Astrocyte (in vitro differentiated cells and primary cell): ENCODE data around the gene NCKAP1. TPM values are rescaled to one million over a fixed set of nuclear protein-coding genes. Genes with fewer than 3 reads are reported as not detected.

Source experiments
- DNase-seq: peaks from one replicate; pipeline ENCODE4 v3.0.0-alpha.2; 2010; ENCODE audit warnings: low read depth
- FAIRE-seq: peaks from 2 replicates; lab custom pipeline; 2011; peaks lifted over from hg19 to GRCh38; lab: Jason Lieb, UNC
- H2AFZ ChIP-seq: 2 replicates; pipeline ENCODE4 v1.6.0; 2012; ENCODE audit warnings: low read depth, low read length, inconsistent platforms
- H3K27ac ChIP-seq: 2 replicates; pipeline ENCODE4 v1.5.1; 2011; ENCODE audit warnings: low read depth, low read length, inconsistent platforms
- H3K27me3 ChIP-seq: 2 replicates; pipeline ENCODE4 v1.6.0; 2011; ENCODE audit warnings: low read length, inconsistent platforms; ENCODE audit not compliant: insufficient read depth
- H3K36me3 ChIP-seq: 2 replicates; pipeline ENCODE4 v1.5.1; 2011; ENCODE audit warnings: low read length, inconsistent platforms; ENCODE audit not compliant: insufficient read depth
- H3K4me1 ChIP-seq: 2 replicates; pipeline ENCODE4 v1.5.1; 2011; ENCODE audit warnings: low read length, inconsistent platforms; ENCODE audit not compliant: insufficient read depth
- H3K4me2 ChIP-seq: 2 replicates; pipeline ENCODE4 v1.6.0; 2012; ENCODE audit warnings: low read length, inconsistent platforms
- H3K4me3 ChIP-seq: 2 replicates; pipeline ENCODE4 v1.5.1; 2011; ENCODE audit warnings: low read depth, mild to moderate bottlenecking, low read length, inconsistent platforms; ENCODE audit not compliant: insufficient read depth
- H3K79me2 ChIP-seq: 2 replicates; pipeline ENCODE4 v1.6.0; 2012; ENCODE audit warnings: mild to moderate bottlenecking, low read length, inconsistent platforms; ENCODE audit not compliant: insufficient read depth
- H3K9ac ChIP-seq: 2 replicates; pipeline ENCODE4 v1.6.0; 2012; ENCODE audit warnings: mild to moderate bottlenecking, low read length, inconsistent platforms
- H3K9me3 ChIP-seq: 2 replicates; pipeline ENCODE4 v1.5.1; 2012; ENCODE audit warnings: low read depth, mild to moderate bottlenecking, low read length, inconsistent platforms; ENCODE audit not compliant: insufficient read depth
- H4K20me1 ChIP-seq: 2 replicates; pipeline ENCODE4 v1.6.0; 2012; ENCODE audit warnings: low read length, inconsistent platforms; ENCODE audit not compliant: insufficient read depth
- H3K27ac Mint-ChIP-seq: one replicate; pipeline ENCODE4 v1.8.0; 2021; ENCODE audit warnings: mild to moderate bottlenecking, mixed read lengths; ENCODE audit not compliant: unreplicated experiment
- H3K27me3 Mint-ChIP-seq: one replicate; pipeline ENCODE4 v1.8.0; 2021; ENCODE audit warnings: low read depth, mixed read lengths; ENCODE audit not compliant: unreplicated experiment
- H3K36me3 Mint-ChIP-seq: one replicate; pipeline ENCODE4 v1.8.0; 2021; ENCODE audit warnings: low read depth, mixed read lengths; ENCODE audit not compliant: unreplicated experiment
- H3K4me1 Mint-ChIP-seq: one replicate; pipeline ENCODE4 v1.8.0; 2021; ENCODE audit warnings: low read depth, mixed read lengths; ENCODE audit not compliant: unreplicated experiment
- H3K4me3 Mint-ChIP-seq: one replicate; pipeline ENCODE4 v1.8.0; 2021; ENCODE audit warnings: mild to moderate bottlenecking, moderate library complexity, mixed read lengths; ENCODE audit not compliant: unreplicated experiment
- H3K9me3 Mint-ChIP-seq: one replicate; pipeline ENCODE4 v1.8.0; 2021; ENCODE audit warnings: mild to moderate bottlenecking, mixed read lengths; ENCODE audit not compliant: unreplicated experiment
- EZH2 ChIP-seq: IDR thresholded peaks from 2 replicates; pipeline ENCODE4 v1.6.1; 2012; ENCODE audit warnings: mild to moderate bottlenecking, low read length, inconsistent platforms; ENCODE audit not compliant: insufficient read depth
- total RNA-seq: library from RNA; stranded (reverse); gene quantifications from 2 replicates; pipeline ENCODE4 v1.2.1, GENCODE V29; 2021
- TF ChIP-seq, protein P1 (sequence below): IDR thresholded peaks from 2 replicates; pipeline ENCODE4 v1.5.1; 2011; ENCODE audit warnings: low read depth, mild to moderate bottlenecking, inconsistent platforms, low read length, moderate library complexity; ENCODE audit not compliant: insufficient read depth

NCKAP1 gene
- total RNA-seq, 1 donor from 2014 or later: 164 TPM

DNA sequence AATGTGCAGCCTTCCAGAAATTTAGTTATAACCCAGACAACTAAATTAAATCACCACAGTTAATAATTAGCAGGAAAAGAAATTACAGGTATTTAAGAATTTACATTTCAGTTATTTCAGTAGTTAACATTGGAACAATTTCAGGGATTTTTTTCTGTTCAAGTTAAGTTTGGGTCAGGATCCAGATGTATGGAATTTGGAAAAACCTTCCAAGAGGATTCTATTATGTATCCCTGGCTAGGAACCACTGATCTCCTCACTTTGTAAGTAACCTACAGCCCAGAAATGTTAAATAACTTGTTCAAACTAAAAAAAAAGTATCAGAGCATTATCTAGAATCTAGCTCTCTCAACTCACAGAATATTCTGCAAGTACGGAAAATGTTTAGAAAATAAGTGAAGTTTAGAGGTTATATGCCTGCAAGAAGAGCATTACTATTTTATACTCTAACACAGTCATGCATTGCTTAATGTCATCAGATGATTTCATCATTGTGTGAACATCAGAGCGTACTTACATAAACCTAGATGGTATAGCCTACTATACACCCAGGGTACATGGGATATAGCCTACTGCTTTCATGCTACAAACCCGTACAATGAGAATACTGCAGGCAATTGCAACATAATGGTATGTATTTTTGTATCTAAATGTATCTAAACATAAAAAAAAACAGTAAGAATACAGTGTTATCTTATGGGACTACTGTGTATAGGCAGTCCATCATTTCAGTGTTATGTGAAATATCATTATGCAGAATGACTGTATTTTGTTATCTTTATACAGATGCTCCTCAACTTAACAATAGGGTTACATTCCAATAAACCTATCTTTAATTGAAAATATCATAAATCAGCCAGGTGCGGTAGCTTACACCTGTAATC lies 6.1 kb downstream of the NCKAP1 start:
- Histone ChIP-seq H3K4me2 (no peak overlapping the region), H4K20me1 (peaks cover 94% of the 10 kb centered on the region), H3K4me3 (no peak overlapping the region), H3K27ac (no peak overlapping the region), H3K9me3 (no peaks in the 10 kb centered on the region), H3K36me3 (no peaks in the 10 kb centered on the region), H3K79me2 (peaks cover 100% of the 10 kb centered on the region), H3K9ac (no peak overlapping the region), H2AFZ (no peak overlapping the region), H3K27me3 (no peaks in the 10 kb centered on the region), H3K4me1 (peaks cover 21% of the 10 kb centered on the region)
- no peaks in the 10 kb centered on the region for H3K27me3 Mint-ChIP-seq
- H3K36me3 Mint-ChIP-seq: no peaks in the 10 kb centered on the region
- DNase-seq (no peak), FAIRE-seq (no peak)
- no peak for TF ChIP-seq EZH2
- TF ChIP-seq, protein P1, sequence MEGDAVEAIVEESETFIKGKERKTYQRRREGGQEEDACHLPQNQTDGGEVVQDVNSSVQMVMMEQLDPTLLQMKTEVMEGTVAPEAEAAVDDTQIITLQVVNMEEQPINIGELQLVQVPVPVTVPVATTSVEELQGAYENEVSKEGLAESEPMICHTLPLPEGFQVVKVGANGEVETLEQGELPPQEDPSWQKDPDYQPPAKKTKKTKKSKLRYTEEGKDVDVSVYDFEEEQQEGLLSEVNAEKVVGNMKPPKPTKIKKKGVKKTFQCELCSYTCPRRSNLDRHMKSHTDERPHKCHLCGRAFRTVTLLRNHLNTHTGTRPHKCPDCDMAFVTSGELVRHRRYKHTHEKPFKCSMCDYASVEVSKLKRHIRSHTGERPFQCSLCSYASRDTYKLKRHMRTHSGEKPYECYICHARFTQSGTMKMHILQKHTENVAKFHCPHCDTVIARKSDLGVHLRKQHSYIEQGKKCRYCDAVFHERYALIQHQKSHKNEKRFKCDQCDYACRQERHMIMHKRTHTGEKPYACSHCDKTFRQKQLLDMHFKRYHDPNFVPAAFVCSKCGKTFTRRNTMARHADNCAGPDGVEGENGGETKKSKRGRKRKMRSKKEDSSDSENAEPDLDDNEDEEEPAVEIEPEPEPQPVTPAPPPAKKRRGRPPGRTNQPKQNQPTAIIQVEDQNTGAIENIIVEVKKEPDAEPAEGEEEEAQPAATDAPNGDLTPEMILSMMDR: no peak
- peaks cover 25% of the 10 kb centered on the region for H3K4me1 Mint-ChIP-seq
- no peak overlapping the region for H3K27ac Mint-ChIP-seq
- H3K4me3 Mint-ChIP-seq: no peak overlapping the region
- no peaks in the 10 kb centered on the region for H3K9me3 Mint-ChIP-seq

DNA sequence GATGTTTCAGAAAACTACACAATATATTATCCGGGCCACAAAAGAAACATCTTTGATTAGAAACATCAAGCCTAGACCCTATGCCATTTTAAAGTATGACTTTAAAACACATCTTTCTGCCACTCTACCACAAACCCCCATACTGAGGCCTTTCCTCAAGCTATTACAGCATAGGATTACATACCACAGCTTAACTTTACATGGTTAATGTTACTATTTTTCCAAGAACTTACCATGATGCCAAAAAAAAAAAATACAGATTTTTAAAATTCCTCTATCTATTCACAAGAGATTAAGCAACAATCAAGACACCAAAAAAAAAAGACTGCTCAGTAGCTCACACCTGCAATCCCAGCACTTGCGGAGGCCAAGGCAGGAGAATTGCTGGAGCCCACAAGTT lies 9.0 kb downstream of the NCKAP1 start:
- no peak for FAIRE-seq
- TF ChIP-seq, protein P1: no peak
- no peak for TF ChIP-seq EZH2
- H3K9ac ChIP-seq: no peak overlapping the region
- H3K27ac ChIP-seq: no peak overlapping the region
- H3K4me2 ChIP-seq: no peak overlapping the region
- Mint-ChIP-seq H3K9me3 (no peaks in the 10 kb centered on the region), H3K4me1 (peaks cover 26% of the 10 kb centered on the region), H3K4me3 (peak overlapping the region; percentile 50), H3K27ac (peak overlapping the region; percentile 66), H3K27me3 (no peaks in the 10 kb centered on the region), H3K36me3 (no peaks in the 10 kb centered on the region)
- peaks cover 93% of the 10 kb centered on the region for H4K20me1 ChIP-seq
- H3K79me2 ChIP-seq: peaks cover 100% of the 10 kb centered on the region
- H3K4me3 ChIP-seq: no peak overlapping the region
- peak; percentile 27 for DNase-seq
- no peaks in the 10 kb centered on the region for H3K36me3 ChIP-seq
- H3K9me3 ChIP-seq: no peaks in the 10 kb centered on the region
- no peak overlapping the region for H2AFZ ChIP-seq
- peaks cover 3% of the 10 kb centered on the region for H3K4me1 ChIP-seq
- H3K27me3 ChIP-seq: no peaks in the 10 kb centered on the region

DNA sequence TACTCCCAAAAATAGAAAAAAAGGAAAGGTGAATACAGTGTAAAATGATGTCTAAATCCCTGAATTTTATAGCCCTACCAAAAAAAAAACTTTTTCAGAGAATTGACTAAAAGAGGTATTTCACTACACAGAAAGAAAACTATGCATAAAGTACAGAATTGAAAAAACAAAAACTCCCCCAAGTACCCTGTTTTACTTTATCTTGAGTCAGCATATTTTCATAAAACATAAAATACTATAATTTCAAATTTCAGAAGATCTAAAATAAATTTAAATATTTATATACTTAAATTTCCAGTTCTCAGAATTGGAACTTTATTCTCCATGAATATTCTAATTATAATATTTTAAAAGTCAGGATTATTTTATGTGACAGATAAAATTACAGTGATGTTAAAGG lies 10.1 kb downstream of the NCKAP1 start:
- Mint-ChIP-seq H3K4me3 (no peak overlapping the region), H3K4me1 (peaks cover 20% of the 10 kb centered on the region), H3K27me3 (no peaks in the 10 kb centered on the region), H3K36me3 (no peaks in the 10 kb centered on the region), H3K27ac (peak overlapping the region; percentile 18), H3K9me3 (no peaks in the 10 kb centered on the region)
- Histone ChIP-seq H3K36me3 (no peaks in the 10 kb centered on the region), H3K4me1 (peaks cover 3% of the 10 kb centered on the region), H3K4me3 (no peak overlapping the region), H3K27ac (no peak overlapping the region), H3K9me3 (no peaks in the 10 kb centered on the region), H4K20me1 (peaks cover 92% of the 10 kb centered on the region), H2AFZ (no peak overlapping the region), H3K4me2 (no peak overlapping the region), H3K79me2 (peaks cover 100% of the 10 kb centered on the region), H3K27me3 (no peaks in the 10 kb centered on the region), H3K9ac (no peak overlapping the region)
- FAIRE-seq (no peak), DNase-seq (no peak)
- TF ChIP-seq, protein P1: no peak
